ENCODE measurements around the gene CBR3.

CBR3 gene

DNA sequence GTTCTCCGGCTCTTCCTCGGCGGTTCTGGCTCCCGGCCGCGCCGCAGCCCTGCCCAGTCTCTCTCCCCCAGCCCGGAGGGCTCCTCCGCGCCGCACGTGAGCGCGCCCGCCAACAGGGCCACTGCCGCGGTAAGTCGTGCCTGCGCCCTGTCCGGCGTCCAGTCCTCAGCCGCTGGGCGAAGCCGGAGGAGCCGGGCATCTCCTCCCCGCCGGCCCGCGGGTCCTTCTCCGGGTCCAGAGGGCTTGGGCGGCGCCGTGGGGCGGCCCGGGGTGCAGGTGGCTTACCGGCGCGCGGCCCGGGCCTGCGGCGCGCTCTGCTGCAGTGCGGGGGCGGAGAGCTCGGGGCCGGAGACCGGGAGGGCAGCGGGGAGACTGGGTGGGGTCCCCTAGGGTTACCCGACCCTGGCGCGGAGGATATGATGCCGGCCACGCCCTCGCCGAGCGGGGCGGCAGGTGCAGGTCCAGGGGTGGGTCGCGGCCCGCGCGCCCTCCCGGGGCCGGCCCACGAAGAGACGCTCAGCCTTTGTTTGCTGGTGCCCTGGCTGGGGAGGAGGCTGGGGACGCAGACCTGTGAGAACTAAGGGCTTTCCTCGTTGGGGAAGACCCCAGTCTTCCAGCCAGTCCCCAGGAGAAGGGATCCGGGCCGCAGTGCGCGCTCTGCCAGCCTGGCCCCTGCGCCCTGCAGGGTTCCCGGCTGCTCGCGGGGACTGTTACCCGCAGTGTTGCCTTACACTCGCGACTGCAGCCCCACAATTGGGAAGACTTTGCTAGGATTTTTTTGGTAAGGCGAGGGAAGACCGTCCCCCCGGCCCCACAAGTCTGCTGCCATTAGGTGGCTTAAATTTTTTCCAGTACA, 22.2 kb downstream of the CBR3 start, which contains the start of gene DOP1B:
TSS of gene DOP1B (plus strand) at position 10 of the 856 bp plus-strand sequence. CDS start 7,910 bp downstream, outside the sequence.
- DNase-seq = peak in 1 of 2 experiments; percentile 15

DNA sequence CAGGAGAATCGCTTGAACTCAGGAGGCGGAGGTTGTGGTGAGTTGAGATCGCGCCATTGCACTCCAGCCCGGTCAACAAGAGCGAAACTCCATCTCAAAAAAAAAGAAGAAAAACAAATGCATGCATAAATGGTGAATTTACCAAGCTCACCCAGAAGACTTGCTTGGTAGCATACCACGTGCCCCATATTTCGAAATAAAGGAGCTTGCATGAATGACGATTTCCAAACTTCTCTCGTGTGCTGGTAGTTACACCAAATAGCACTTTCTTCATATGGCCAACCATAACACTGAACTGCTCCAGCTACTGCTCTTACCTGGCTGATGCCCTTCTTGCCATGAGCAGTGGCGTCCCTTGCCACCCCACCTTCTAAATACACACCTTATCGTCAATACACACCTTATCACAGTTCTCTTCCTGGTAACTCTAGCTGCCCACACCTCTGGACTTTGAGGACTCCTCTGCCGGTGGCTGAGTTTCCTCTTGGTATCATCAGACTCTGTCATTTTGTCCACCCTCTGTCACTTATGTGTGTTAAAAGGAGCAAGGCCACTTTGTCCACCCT, 24.6 kb downstream of the CBR3 start:
- no peak for DNase-seq

DNA sequence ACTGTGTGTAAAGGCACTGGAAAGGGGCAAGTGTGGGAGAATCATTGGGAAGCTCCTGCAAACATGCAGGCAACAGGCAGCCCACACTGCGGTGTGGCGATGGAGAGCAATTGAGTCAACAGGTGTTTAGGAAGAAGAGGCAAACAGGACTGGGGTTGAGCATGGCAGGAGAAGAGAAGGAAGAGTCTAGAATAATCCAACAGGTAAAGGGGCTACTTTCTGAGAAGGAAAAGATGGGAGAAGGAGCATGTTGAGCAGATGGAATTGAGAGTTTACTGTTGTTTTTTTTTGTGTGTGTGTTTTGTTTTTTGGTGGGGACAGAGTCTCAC, 25.9 kb downstream of the CBR3 start:
- DNase-seq = no peak

DNA sequence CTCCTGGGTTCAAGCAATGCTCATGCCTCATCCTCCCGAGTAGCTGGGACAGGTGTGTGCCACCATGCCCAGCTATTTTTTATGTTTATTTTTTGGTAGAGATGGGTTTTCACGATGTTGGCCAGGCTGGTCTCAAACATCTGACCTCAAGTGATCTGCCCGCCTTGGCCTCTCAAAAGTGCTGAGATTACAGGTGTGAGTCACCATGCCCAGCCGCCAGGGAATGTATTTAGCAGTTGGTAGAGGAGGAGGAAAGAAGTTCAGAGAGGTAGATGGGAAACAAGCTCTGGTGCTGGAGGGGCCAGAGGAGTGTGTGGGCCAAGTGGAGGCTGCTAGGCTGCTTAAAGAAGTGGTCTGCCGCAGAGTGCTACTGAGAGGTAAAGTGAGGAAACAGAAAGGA, 27.8 kb downstream of the CBR3 start:
- no peak for DNase-seq

DNA sequence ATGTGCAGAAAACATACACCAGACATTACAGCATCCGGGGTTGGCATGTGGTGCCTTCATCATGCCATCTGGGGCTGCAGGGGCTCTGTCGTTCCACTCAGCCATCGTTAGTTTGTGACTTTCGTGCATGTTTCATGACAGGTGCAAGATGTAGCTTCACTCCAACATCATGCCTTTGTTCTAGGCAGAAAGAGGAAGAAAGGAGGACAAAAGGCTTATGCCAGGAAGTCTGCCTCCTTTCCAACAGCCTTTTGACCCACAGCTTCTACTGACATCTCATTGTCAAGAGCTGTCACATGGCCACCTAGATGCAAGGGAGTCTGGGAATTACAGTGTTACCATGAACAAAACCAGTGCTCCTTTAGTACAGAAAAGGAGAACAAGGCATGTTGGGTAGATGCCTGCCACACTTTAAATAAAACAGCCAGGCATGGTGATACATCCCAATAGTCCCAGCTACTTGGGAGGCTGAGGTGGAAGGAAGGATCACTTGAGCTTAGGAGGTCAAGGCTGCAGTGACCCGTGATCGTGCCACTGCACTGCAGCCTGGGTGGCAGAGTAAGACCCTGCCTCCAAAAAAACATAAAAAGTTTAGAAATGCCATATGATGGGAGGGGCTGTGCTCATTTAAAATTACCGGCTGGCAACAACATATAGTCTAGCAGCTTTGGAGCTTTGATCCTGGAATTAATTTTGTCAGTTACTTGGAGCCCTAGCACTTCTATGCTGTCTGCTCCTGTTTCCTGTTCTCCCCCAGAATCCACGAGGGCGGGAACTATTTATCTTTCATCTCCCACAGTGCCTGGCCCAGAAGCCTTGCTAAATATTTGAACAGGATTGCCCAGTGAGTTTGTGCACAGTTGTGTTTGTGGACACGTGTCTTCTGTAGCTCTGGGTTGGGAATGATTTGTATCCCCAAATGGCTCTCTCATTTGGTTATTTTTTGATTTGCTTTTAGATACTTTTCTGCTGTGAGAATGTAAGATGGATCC, 29.2 kb downstream of the CBR3 start:
- DNase-seq = no peak

DNA sequence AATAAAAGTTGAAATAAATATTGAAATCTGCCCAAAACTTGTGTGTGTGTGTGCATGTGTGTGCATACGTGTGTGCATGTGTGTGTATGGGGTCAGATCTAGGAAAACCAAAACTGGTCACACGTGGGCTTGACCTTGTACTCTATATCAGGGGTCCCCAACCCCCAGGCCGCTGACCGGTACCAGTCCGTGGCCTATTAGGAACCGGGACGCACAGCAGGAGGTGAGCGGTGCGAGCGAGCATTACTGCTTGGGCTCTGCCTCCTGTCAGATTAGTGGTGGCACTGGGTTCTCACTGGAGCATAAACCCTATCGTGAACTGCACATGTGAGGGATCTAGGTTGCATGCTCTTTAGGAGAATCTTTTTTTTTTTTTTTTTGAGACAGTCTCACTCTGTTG, 30.5 kb downstream of the CBR3 start:
- no peak for DNase-seq

DNA sequence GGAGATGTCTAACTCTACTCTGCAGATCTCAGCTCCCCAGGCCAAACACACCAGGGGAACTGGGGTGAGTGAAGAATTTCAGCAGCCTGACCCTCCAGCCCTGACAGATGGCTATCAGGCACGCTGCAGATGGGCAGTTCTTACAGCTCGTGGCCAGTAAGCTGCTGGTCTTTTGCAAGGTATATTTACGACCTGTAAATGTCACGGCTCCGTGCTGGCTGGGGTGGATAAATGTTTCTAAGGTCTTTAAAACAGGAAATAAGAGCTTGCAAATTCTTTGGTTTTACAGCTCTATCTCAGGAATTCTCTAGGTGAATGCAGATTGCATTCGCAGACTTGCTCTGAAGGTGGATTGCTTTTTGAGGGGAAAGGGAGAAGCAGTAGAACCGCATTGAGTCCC, 31.8 kb downstream of the CBR3 start:
- no peak for DNase-seq

DNA sequence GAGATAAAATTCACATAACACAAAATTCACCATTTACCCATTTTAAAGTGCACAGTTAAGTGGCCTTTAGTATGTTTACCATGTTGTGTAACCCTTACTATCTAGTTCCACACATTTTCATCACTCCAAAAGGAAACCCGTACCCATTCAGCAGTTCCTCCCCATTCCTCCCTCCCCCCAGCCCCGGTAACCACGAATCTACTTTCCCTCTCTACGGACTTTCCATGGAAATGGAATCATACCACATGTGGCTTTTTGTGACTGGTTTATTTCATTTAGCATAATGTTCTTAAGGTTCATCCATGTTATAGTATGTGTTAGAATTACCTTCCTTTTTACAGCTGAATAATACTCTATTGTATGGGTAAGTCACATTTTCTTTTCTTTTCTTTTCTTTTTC, 32.7 kb downstream of the CBR3 start:
- no peak for DNase-seq

DNA sequence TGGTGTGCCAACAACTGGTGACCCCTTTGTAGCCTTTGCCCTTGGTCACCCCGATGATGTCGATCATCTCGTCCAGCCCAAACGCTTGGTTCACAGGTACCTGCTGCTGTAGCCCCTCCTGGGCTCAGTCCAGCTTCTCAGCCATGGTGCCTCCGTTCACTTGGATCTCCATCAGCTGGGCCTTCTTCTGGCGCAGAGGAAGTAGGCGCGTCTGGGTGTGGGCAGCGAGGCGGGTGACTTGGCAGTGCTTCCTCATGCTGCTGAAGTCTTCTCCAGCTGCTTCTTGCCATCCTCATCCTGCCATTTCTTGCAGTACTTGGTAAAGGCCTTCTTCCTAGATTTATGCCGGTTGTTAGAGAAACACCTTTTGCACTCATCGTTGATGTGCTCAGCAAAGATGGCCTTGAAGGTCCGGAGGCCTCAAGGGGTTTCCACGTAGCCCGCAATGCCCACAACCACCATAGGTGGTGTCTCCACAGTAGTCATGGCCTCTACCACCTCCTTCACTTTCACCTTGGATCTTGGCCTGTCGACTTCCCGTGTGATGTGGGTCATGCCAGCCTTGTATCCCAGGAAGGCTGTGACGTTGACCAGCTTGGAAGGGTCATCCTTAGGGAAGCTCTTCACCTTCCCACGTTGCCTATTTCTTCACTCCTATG, 34.7 kb downstream of the CBR3 start:
- DNase-seq = no peak

DNA sequence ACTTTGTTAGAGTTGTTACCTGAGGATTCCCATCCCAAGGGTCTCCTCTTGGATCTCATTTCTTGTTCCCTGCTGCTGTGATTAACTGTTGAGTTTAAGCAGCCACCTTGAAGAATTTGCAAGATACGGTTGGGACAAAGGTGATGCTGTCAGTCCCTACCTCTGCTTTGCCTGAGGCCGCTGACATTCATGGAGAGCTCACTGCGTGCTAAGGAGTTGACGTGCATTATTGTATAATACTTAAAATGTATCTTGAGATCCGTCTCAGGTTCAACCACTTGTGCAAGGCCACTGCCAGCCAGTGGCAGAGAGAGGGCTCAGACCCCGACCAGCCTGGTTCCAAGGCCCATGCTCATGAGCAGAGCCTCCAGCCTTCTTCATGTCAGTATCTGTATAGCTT, 35.9 kb downstream of the CBR3 start:
- no peak for DNase-seq

DNA sequence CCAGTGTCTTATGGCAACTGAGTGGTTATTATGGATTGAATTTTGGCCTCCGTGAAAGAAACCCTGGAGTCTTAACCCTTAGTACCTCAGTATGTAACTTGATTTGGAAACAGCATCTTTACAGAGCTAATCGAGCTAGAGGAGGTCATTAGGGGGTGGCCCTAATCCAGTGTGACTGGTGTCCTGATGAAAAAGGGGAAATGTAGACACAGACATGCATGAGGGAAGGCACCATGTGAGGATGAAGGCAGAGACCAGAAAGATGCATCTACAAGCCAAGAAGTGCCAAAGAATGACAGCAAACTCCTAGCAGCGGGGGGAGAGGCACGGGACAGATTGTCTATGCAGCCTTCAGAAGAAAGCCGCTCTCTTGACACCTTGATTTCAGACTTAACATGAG, 36.5 kb downstream of the CBR3 start:
- no peak for DNase-seq

DNA sequence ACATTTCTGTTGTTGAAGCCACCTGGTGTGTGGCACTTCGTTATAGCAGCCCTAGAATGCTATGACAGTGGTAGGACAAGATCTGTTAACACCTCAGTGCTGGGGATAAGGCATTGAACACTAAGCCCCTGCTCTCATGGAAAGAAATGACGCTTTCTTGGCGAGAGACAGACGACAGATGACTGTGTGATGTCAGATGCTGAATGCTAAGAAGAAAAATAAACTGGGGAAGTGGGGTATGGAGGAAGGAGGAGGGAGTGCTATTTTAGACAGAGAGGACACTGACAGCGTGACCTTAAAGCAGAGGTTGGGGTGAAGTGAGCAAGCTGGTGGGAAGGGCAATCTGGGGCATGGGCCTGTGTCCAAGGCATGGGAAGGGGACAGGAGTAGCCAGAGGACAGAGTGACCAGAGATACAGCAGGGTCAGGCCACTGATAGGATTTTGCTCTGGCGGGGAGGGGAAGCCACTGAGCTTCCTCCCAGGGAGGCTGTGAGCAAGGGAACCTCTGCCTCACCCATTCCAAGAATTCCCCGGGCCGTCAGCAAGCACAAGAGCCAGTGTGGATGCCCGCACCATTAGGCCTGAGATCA, 37.0 kb downstream of the CBR3 start:
- no peak for DNase-seq

DNA sequence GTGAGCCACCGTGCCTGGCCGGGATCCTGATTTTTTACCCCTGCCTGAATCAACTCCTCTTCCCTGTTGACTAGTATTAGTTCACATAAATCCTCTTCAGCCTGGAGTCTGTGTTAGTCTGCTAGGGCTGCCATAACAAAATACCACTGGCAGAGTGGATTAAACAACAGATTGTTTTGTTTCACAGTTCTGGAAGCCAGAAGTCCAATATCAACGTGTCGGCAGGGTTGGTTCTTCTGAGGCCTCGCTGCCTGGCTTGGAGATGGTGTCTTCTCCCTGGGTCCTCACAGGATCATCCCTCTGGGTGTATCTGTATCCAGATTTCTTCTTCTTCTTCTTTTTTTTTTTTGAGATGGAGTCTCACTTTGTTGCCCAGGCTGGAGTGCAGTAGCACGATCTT, 39.9 kb downstream of the CBR3 start:
- DNase-seq = no peak

DNA sequence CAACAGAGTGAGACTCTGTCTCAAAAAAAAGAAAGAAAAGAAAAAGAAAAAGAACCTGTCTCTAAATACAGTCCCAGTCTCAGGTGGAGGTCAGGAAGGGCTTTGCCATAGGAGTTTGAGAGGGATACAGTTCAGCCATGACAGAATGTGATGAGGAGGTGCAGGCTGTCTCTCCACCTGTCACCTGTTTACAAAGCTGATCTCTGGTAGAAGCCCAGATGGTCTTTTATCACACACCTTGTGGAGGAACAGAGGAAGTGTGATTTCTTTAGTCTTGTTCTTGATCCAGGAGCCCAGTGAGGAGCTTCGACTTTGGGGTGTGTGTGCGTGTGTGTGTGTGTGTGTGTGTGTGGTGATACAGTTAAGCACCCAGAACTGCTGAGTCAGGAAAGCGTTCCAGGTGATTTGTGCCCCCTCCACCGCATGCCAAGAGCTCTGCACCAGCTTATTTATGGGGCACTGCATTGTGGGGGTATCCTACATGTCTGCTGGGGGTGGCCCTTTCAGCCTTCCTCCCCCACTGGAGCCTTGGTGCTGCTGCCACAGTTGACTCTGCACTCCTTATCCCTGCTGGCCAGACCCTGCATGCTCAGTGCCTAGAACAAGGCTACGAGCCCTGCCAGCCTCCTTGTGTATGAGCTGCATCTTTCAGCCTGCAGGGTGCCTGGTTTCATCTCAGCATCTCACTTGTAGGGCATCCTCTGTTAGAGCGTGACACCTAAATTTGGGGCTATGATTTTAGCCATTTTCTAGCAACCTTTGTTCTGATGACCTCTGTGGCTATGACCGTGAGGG, 41.1 kb downstream of the CBR3 start:
- DNase-seq = no peak

DNA sequence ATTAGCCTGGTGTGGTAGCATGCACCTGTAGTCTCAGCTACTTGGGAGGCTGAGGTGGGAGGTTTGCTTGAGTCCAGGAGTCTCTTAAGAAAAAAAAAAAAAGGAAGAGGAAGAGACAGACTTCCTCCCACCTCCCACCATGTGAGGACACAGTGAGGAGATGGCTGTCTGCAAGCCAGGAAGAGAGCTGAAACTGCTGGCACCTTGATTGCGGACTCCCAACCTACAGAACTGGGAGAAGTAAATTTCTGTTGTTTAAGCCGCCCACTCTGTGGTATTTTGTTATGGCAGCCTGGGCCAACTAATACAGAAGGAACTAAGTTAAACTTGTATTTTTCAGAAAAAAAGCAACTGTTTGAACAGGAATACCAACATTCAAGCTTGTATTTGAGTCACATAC, 43.5 kb downstream of the CBR3 start:
- no peak for DNase-seq

DNA sequence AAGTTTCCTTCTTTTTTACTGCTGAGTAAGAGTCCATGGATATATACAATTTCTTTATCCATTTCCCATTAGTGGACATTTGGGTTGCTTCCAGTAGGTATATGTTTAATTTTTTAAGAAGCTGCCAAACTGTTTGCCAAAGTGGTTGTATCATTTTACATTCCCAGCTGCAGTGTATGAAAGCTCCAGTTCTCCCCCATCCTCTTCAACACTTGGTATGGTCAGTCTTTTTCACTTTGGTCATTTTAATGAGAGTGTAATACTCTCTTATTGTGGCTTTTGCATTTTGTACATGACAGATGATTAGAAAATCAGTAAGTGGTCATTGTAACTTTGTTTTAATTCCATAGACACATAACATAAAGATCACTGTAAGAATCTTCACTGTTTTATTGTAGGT, 44.3 kb downstream of the CBR3 start:
- no peak for DNase-seq

DNA sequence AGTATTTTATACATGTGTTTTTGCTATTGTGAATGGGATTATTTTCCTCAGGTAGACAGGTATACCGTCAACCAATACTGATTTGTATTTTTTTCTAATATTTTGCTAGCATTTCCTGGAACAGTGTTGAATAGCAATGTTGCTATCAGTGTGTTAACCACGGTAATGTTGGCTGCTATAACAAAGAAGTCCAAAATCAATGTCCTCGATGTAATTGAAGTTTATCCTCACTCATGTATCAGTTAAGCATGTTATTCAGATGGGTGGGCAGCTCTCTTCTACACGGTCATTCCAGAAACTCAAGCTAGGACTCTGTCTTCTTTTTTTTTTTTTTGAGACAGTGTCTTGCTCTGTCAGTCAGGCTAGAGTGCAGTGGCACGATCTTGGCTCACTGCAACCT, 46.1 kb downstream of the CBR3 start:
- no peak for DNase-seq

DNA sequence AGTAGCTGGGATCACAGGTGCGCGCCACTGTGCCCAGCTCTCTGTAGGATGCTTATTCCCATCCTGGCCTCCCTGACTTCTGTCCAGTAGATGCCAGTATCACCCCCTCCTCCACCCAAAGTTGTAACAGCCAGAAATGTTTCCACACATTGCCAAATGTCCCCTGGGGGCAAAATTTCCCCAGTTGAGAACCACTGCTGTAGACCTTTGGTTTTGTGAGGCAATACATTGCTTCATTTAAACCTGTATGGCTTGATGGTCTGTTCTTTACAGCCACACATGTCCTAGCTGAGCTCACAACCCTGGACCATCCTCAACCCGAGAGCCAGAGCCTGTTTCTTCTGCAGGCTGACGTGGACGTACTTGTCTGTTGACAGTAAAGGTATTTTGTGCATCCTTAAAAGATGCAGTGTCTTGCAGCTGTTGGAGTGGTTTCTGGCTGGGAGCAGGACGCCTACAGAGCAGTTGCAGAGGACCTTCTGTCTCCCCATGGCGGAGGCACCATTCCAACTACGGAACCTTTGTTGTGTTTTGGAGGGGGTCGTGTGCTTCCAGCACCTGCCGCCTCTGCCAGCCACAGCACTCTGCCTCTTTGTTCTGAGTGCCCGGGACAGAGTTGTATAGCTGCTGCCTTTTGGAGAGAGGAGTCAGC, 48.4 kb downstream of the CBR3 start:
- DNase-seq = no peak

DNA sequence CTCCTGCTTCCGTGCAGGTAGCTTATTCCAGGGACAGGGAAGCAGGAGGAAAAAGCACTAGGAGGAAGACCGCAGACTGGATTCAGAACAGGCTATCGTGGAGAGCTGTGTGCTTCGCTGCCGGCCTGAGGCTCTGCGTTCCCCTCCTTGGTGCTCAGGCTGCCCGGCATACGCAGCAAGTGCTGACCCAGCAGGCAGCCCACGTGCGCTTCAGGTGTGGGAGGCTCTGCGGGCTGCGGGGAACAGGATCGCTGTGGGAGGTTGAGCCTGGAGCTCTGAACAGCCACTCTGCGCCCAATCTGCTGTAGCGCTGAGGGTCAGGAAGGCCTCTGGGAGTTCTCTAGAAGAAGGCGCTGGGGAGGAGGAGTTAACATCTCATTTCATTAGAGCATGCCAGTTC, 49.7 kb downstream of the CBR3 start:
- DNase-seq = no peak

DNA sequence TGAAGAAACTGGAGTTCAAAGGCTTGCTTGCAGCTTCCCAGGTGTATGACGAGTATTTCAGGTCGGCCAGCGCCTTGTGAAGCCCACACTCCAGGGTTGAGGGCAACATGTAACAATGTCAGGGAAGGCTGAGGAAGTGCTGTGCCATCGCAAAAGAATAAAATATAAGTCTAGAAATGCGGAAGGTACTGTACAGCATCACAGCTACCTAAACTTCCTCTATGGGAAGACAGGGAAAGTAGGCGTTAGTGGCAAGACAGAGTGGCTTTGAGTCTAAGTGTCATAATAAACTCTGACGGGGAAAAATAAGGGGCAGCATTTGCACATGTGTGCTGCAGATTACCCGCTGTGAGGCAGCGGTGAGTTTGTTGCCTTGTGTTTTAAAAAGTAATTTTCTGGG, 50.6 kb downstream of the CBR3 start:
- no peak for DNase-seq

DNA sequence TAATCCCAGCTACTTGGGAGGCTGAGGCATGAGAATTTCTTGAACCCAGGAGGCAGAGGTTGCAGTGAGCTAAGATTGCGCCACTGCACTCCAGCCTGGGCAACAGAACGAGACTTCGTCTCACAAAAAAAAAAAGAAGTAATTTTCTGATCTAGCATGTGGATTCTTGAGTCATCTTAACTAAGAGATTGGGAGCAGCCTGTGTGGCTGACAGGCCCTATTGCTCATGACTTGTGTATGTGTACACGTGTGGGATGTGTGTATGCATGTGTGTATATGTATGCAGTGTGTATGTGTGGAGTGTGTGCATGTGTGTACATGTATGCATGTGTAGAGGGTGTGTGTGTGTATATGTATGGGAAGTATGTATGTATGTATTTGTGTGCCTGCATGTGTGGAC, 51.2 kb downstream of the CBR3 start:
- no peak for DNase-seq

Measured in activated CD4-positive, alpha-beta T cell treated with anti-CD3 and anti-CD28 coated beads, Interleukin-2, amount 50 U/mL, for 4 hours (primary cell).